Measurements from ENCODE around the gene SLC7A1. TPM values are rescaled to one million over a fixed set of nuclear protein-coding genes. Genes with fewer than 3 reads are reported as not detected.

SLC7A1 gene
- polyA plus RNA-seq, 3 donors: 0.89 to 2.2 (median 0.92) TPM

GRCh38 chr13:29536853-29537252 is 58.6 kb downstream of the SLC7A1 start:
- no peaks in the 10 kb centered on the region for H3K4me1 ChIP-seq (ENCODE audit: control insufficient read depth in 1 of 2, insufficient read depth in 2 of 2, low read length in 2 of 2)
- Mint-ChIP-seq H3K4me3 (no peak overlapping the region), H3K36me3 (peaks cover 49 to 51% of the 10 kb centered on the region in 2 donors), H3K27me3 (ENCODE audit: low read depth in 3 of 3) (peaks cover 0 to 2% (median 1%) of the 10 kb centered on the region in 3 donors), H3K27ac (peak overlapping the region in 2 of 7 donors; percentile 21 to 30), H3K9me3 (no peaks in the 10 kb centered on the region), H3K4me1 (no peaks in the 10 kb centered on the region)
- H3K4me2 ChIP-seq (replicated peaks; ENCODE audit: extremely low read depth, low read length, poor library complexity, severe bottlenecking): no peak overlapping the region
- peaks cover 5% of the 10 kb centered on the region for H3K79me2 ChIP-seq (ENCODE audit: insufficient read depth, low read length)
- H3K4me3 ChIP-seq (replicated peaks in 1 of 3; ENCODE audit: low read depth in 2 of 3, low read length in 3 of 3): no peak overlapping the region
- no peaks in the 10 kb centered on the region for H3K9me3 ChIP-seq (replicated peaks in 1 of 2; ENCODE audit: control insufficient read depth in 1 of 2, insufficient read depth in 1 of 2, low read length in 2 of 2)
- peaks cover 32 to 63% of the 10 kb centered on the region in 2 donors for H3K36me3 ChIP-seq (replicated peaks in 1 of 2; ENCODE audit: control insufficient read depth in 1 of 2, insufficient read depth in 2 of 2, low read length in 2 of 2)
- DNase-seq: no peak
- no peaks in the 10 kb centered on the region for H3K27me3 ChIP-seq (ENCODE audit: control insufficient read depth in 2 of 2, insufficient read depth in 2 of 2, low read length in 2 of 2)
- H3K9ac ChIP-seq (ENCODE audit: insufficient read depth, low read length, poor library complexity, severe bottlenecking): no peak overlapping the region
- H2AFZ ChIP-seq (ENCODE audit: insufficient read depth, low read depth, low read length, poor library complexity, severe bottlenecking): no peak overlapping the region
- no peak for TF ChIP-seq CTCF (IDR thresholded peaks at IDR 0.05)
- intact Hi-C loops (cut with micrococcal nuclease): no loop called here
- H4K20me1 ChIP-seq (ENCODE audit: insufficient read depth, low read length): no peaks in the 10 kb centered on the region
- H3K27ac ChIP-seq (ENCODE audit: low read depth in 1 of 2, low read length in 2 of 2): no peak overlapping the region
- WGBS (ENCODE audit: insufficient coverage): 80% methylated on average over 3 of the region's 7 CpGs

- WGBS (ENCODE audit: insufficient coverage): 95% methylated on average over 22 of the region's 24 CpGs
- H3K4me3 Mint-ChIP-seq: peak overlapping the region in 1 of 2 donors; percentile 4
- intact Hi-C loops (cut with micrococcal nuclease): no loop called here
- Histone ChIP-seq H3K4me2 (replicated peaks; ENCODE audit: extremely low read depth, low read length, poor library complexity, severe bottlenecking) (no peak overlapping the region), H3K79me2 (ENCODE audit: insufficient read depth, low read length) (peaks cover 4% of the 10 kb centered on the region), H3K4me1 (ENCODE audit: control insufficient read depth in 1 of 2, insufficient read depth in 2 of 2, low read length in 2 of 2) (no peaks in the 10 kb centered on the region), H4K20me1 (ENCODE audit: insufficient read depth, low read length) (no peaks in the 10 kb centered on the region), H3K36me3 (replicated peaks in 1 of 2; ENCODE audit: control insufficient read depth in 1 of 2, insufficient read depth in 2 of 2, low read length in 2 of 2) (peaks cover 35 to 70% of the 10 kb centered on the region in 2 donors), H3K9me3 (replicated peaks in 1 of 2; ENCODE audit: control insufficient read depth in 1 of 2, insufficient read depth in 1 of 2, low read length in 2 of 2) (no peaks in the 10 kb centered on the region), H3K4me3 (replicated peaks in 1 of 3; ENCODE audit: low read depth in 2 of 3, low read length in 3 of 3) (no peak overlapping the region), H2AFZ (ENCODE audit: insufficient read depth, low read depth, low read length, poor library complexity, severe bottlenecking) (no peak overlapping the region), H3K9ac (ENCODE audit: insufficient read depth, low read length, poor library complexity, severe bottlenecking) (no peak overlapping the region), H3K27ac (ENCODE audit: low read depth in 1 of 2, low read length in 2 of 2) (no peak overlapping the region), H3K27me3 (ENCODE audit: control insufficient read depth in 2 of 2, insufficient read depth in 2 of 2, low read length in 2 of 2) (no peaks in the 10 kb centered on the region)
- TF ChIP-seq CTCF (IDR thresholded peaks at IDR 0.05): no peak
- no peak for DNase-seq
- no peaks in the 10 kb centered on the region for H3K4me1 Mint-ChIP-seq
- H3K36me3 Mint-ChIP-seq: peaks cover 47 to 56% of the 10 kb centered on the region in 2 donors
- no peak overlapping the region for H3K27ac Mint-ChIP-seq
- H3K9me3 Mint-ChIP-seq: no peaks in the 10 kb centered on the region
- peaks cover 0 to 2% (median 1%) of the 10 kb centered on the region in 3 donors for H3K27me3 Mint-ChIP-seq (ENCODE audit: low read depth in 3 of 3)
These were observed 59.5 kb downstream of the SLC7A1 start for GRCh38 chr13:29535663-29536655.

Data from CD14-positive monocyte (primary cell).